H54 (cell line): Measurements from ENCODE around the gene WWOX.

Experiments used
- DNase-seq: peaks from one replicate; pipeline ENCODE4 v3.0.0; 2011; ENCODE audit warnings: low spot score, mixed read lengths; ENCODE audit not compliant: insufficient read length
- FAIRE-seq: peaks from 3 replicates; lab custom pipeline; 2011; peaks lifted over from hg19 to GRCh38; lab: Jason Lieb, UNC
- POLR2A ChIP-seq: IDR thresholded peaks from 2 replicates; pipeline ENCODE4 v1.6.1; 2011; ENCODE audit warnings: low read depth, mild to moderate bottlenecking, low read length

The WWOX gene

GRCh38 chr16:78324649-78325285 is 225.3 kb downstream of the WWOX start:
- no peak for TF ChIP-seq POLR2A
- no peak for FAIRE-seq
- no peak for DNase-seq

GRCh38 chr16:78325468-78326352 is 226.3 kb downstream of the WWOX start:
- no peak for DNase-seq
- FAIRE-seq, result no peak
- TF ChIP-seq POLR2A, result no peak

GRCh38 chr16:78326731-78327130 is 227.3 kb downstream of the WWOX start:
- FAIRE-seq (no peak), DNase-seq (no peak)
- no peak for TF ChIP-seq POLR2A

GRCh38 chr16:78331731-78332130 is 232.3 kb downstream of the WWOX start:
- TF ChIP-seq POLR2A, result no peak
- FAIRE-seq (no peak), DNase-seq (no peak)

- FAIRE-seq, result no peak
- no peak for TF ChIP-seq POLR2A
- no peak for DNase-seq
Observed at GRCh38 chr16:78333808-78334207, 234.4 kb downstream of the WWOX start.

GRCh38 chr16:78340590-78340989 is 241.1 kb downstream of the WWOX start:
- no peak for TF ChIP-seq POLR2A
- DNase-seq (no peak), FAIRE-seq (no peak)

GRCh38 chr16:78348068-78348467 is 248.6 kb downstream of the WWOX start:
- DNase-seq, result no peak
- FAIRE-seq, result no peak
- TF ChIP-seq POLR2A, result no peak

- FAIRE-seq (no peak), DNase-seq (no peak)
- TF ChIP-seq POLR2A, result no peak
Observed at GRCh38 chr16:78348886-78349285, 249.4 kb downstream of the WWOX start.

GRCh38 chr16:78352184-78352583 is 252.7 kb downstream of the WWOX start:
- FAIRE-seq, result no peak
- DNase-seq, result no peak
- no peak for TF ChIP-seq POLR2A

- no peak for DNase-seq
- no peak for TF ChIP-seq POLR2A
- FAIRE-seq, result no peak
Observed at GRCh38 chr16:78353640-78354275, 254.3 kb downstream of the WWOX start.

- no peak for DNase-seq
- no peak for TF ChIP-seq POLR2A
- no peak for FAIRE-seq
Observed at GRCh38 chr16:78362524-78363135, 263.2 kb downstream of the WWOX start.

- DNase-seq (no peak), FAIRE-seq (no peak)
Observed at GRCh38 chr16:78363843-78364555, 264.5 kb downstream of the WWOX start.

GRCh38 chr16:78364556-78364880 is 265.1 kb downstream of the WWOX start:
- no peak for TF ChIP-seq POLR2A
- FAIRE-seq (no peak), DNase-seq (no peak)

More at GRCh38 chr16:78363843-78364555, 264.5 kb downstream of the WWOX start:
- TF ChIP-seq POLR2A, result no peak
